HG02759 (cell line): ENCODE measurements around the gene GLYATL1B.
"Not testable (repeated sequence)": the region's sequence is repeated elsewhere in the genome, so short reads cannot be mapped to it uniquely, and the experiment has no call there.

ENCODE experiments used
- ATAC-seq: cut with Tn5 transposase; IDR thresholded peaks from one replicate; pipeline ENCODE4 v1.9.1; 2021; ENCODE audit warnings: mild to moderate bottlenecking, moderate library complexity; ENCODE audit not compliant: unreplicated experiment

Gene GLYATL1B

DNA sequence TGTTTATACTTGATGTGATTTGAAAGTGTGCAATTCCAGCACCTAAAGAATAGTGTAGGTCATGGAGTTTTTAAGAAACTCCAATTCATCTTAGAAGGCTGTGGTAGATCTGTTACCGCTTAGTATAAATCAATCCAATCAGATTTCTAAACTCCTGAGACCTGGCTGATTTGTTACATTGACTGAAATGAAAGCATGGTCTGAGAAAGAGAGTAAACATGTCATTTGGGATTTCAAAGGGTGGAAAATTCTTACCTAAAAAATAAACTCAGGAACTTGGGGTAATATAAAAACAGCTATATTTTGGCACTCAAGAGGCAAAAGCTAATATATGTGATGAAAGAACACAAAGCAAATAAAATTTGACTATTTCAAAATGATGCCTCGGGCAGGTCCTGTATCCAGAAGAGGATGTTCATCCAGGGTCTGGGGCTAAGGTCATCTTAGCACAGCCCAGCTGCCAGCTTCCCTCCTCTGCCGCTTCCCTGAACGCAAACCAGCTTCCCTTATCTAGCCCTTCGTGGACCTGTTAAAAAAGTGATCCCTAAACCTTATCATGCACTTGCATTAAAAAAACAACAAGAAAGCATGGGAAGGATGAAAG, 10.0 kb downstream of the GLYATL1B start:
- not testable (repeated sequence) for ATAC-seq

DNA sequence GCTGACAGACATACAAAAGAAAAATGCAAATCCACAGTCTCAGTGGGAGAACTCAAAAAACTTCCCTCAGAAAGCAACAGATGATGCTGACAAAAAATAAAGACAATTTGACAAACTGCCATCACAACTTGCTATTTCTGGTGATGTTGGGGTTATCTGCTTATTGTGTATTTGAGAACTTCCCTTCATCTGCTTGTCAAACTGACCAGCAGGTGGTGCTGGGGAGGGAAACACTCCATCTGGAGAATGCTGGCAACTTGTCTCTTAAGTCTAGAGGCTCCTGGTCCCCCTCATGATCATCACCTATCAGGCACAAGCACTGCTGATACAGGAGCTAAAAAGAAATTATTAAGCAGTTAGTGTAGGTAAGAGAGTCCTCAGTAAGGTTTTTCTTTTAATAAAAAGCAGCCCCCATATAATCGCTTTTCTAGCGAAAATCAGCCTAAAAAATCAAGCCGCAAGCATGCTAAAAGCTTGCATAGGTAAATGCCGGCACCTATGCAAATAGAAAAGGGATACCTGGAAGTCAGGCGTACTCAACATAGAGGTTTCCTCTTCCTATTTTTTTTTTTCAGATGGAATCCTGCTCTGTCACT, 11.1 kb downstream of the GLYATL1B start:
- no peak for ATAC-seq

- ATAC-seq: not testable (repeated sequence)
Measured at GRCh38 chr11:59097938-59098337, 11.8 kb downstream of the GLYATL1B start.

GRCh38 chr11:59102259-59102765, 16.2 kb downstream of the GLYATL1B start:
- peak; percentile 68 for ATAC-seq

GRCh38 chr11:59106363-59107336, 20.5 kb downstream of the GLYATL1B start, which contains the start of gene FAM111B:
TSS of gene FAM111B (plus strand) at chr11:59107237. CDS start at chr11:59109626, 2,389 bp downstream.
- ATAC-seq: peak; percentile 72

- ATAC-seq: not testable (repeated sequence)
Measured at GRCh38 chr11:59107721-59108120, 21.6 kb downstream of the GLYATL1B start.

GRCh38 chr11:59112494-59112893, 26.4 kb downstream of the GLYATL1B start:
- no peak for ATAC-seq

GRCh38 chr11:59114344-59114743, 28.2 kb downstream of the GLYATL1B start:
- no peak for ATAC-seq

- ATAC-seq: no peak
Measured at GRCh38 chr11:59115553-59115952, 29.4 kb downstream of the GLYATL1B start.

DNA sequence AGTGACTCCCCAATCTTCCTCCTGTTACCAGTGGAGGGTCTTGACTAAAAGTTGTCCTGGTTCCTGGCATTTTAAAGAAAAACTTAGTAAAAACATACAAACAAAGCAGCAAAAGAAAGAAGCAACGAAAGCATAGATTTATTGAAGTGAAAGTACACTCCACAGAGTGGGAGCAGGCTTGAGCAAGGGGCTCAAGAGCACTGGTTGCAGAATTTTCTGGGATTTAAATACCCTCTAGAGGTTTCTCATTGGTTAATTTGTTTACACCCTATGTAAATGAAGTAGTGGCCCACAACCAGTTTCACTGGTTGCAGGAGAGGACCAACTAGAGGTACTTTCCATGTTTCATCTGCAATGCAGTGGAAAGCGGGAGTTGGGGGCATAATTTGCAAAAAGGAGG, 31.7 kb downstream of the GLYATL1B start:
- no peak for ATAC-seq

DNA sequence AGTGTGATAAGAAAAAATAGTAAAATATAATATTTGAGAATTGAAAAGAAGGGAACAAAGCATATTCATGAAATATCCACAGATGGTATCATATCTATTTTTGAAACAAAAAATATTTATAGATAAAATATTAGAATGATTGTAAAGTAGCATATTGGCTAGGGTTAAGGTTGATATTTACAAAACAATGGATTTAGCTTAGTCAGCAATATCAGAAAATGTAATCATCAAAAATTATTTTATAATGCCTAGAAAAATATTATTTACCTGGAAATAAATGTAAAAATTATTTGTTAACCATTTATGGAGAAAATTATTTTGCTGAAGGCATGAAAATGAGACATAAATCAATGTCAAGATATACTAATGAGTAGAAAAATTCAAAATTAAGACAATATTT, 33.7 kb downstream of the GLYATL1B start:
- ATAC-seq: no peak

GRCh38 chr11:59135648-59136461, 49.7 kb downstream of the GLYATL1B start:
- peak; percentile 99 for ATAC-seq

DNA sequence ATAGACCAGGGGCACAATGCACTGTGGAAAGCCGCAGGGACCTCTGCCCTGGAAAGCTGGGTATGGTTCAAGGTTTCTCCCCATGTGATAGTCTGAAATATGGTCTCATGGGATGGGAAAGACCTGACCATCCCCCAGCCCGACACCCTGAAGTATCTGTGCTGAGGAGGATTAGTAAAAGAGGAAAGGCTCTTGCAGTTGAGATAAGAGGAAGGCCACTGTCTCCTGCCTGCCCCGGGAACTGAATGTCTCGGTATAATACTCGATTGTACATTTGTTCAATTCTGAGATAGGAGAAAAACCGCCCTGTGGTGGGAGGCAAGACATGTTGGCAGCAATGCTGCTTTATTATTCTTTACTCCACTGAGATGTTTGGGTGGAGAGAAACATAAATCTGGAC, 50.4 kb downstream of the GLYATL1B start:
- ATAC-seq: not testable (repeated sequence)

- ATAC-seq: no peak
Measured at GRCh38 chr11:59137190-59137589, 51.1 kb downstream of the GLYATL1B start.

DNA sequence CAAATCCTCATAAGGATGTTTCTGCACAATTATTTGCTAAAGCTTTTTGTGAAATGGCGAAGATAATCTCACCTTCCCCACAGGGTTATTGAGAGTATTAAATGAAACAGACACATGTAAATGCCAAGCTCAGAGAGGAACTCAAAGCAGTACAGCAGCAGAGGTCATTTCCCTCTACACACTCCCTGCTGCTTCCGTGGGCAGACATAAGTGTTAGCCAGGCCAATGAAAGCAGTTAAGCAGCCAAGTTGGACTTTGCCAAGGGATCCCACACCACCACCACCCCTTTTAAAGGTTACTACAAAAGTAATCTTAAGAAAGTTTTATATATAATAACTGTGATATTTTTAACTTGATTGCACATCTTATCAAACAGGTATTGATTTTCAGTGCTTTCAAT, 52.5 kb downstream of the GLYATL1B start:
- ATAC-seq: no peak

DNA sequence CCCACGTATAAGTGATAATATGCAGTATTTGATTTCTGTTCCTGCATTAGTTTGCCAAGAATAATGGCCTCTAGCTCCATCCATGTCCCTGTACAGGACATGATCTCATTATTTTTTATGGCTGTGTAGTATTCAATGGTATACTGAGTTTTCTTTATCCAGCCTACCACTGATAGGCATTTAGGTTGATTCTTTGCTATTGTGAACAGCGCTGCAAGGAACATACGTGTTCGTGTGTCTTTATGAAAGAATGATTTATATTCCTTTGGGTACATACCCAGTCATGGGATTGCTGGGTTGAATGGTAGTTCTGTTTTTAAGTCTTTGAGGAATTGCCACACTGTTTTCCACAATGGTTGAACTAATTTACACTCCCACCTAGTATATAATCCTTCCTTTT, 55.1 kb downstream of the GLYATL1B start:
- no peak for ATAC-seq

- ATAC-seq: no peak
Measured at GRCh38 chr11:59141673-59142460, 55.8 kb downstream of the GLYATL1B start.

GRCh38 chr11:59142530-59143507, 56.7 kb downstream of the GLYATL1B start, which contains the start of gene FAM111A:
TSS of gene FAM111A (plus strand) at chr11:59142856. CDS start at chr11:59148873, 6,017 bp downstream.
- ATAC-seq: peak; percentile 66
